HepG2 (cell line): ENCODE data around the gene IRF6.

Source experiments
- CTCF ChIP-seq: sonication (generic); formaldehyde crosslinking; IDR thresholded peaks from 2 replicates; pipeline ENCODE4 v1.5.0; 2020; ENCODE audit warnings: mild to moderate bottlenecking, missing genetic modification reagents, moderate library complexity
- NFE2 ChIP-seq: sonication (generic); formaldehyde crosslinking; IDR thresholded peaks from 2 replicates; pipeline ENCODE4 v1.4.0; 2020; ENCODE audit warnings: missing genetic modification reagents
- NFKB2 ChIP-seq: sonication (generic); formaldehyde crosslinking; IDR thresholded peaks from 2 replicates; pipeline ENCODE4 v1.4.0; 2020; ENCODE audit warnings: missing genetic modification reagents, borderline replicate concordance
- POLR2A ChIP-seq, 2 experiments: IDR thresholded peaks; 2 replicates each; pipeline ENCODE4 v1.6.1; 2011; ENCODE audit warnings: low read depth in 2 of 2, low read length in 2 of 2, mild to moderate bottlenecking in 1 of 2, moderate library complexity in 1 of 2; ENCODE audit not compliant: insufficient read depth in 1 of 2
- POLR2AphosphoS2 ChIP-seq: IDR thresholded peaks from 2 replicates; pipeline ENCODE4 v1.6.1; 2011; ENCODE audit warnings: low read depth, low read length, improper control_type of control experiment
- TEAD3 ChIP-seq: optimal IDR thresholded peaks from 2 replicates; pipeline ENCODE3; 2016; ENCODE audit warnings: borderline replicate concordance
- USF2 ChIP-seq, 2 experiments: sonication (generic) in 1 of 2; formaldehyde crosslinking in 1 of 2; IDR thresholded peaks; 2 replicates each; pipeline versions ENCODE4 v1.5.1 to v1.6.1; 2011 to 2020; ENCODE audit warnings: borderline replicate concordance in 1 of 2, low read depth in 1 of 2, low read length in 1 of 2, mild to moderate bottlenecking in 1 of 2, missing genetic modification reagents in 1 of 2, moderate library complexity in 1 of 2
- ZNF264 ChIP-seq: sonication (generic); formaldehyde crosslinking; IDR thresholded peaks from 2 replicates; pipeline ENCODE4 v1.4.0; 2020; ENCODE audit warnings: missing genetic modification reagents

GRCh38 chr1:209746451-209747165 lies 59.3 kb downstream of the IRF6 start:
- TF ChIP-seq POLR2A (IDR thresholded peaks at IDR 0.05; ENCODE audit: insufficient read depth in 1 of 2, low read depth in 2 of 2, low read length in 2 of 2) (no peak), POLR2AphosphoS2 (no peak), NFE2 (CRISPR knock-in tag) (no peak), CTCF (no peak), USF2 (IDR thresholded peaks at IDR 0.05; ENCODE audit: low read depth, low read length) (no peak), USF2 (CRISPR knock-in tag; IDR thresholded peaks at IDR 0.05; ENCODE audit: borderline replicate concordance) (no peak), ZNF264 (CRISPR knock-in tag) (no peak), TEAD3 (CRISPR knock-in tag) (no peak), NFKB2 (no peak)
